Fibroblast of skin of back (primary cell): ENCODE measurements around the gene LRRC41. TPM values are rescaled to one million over a fixed set of nuclear protein-coding genes. Genes with fewer than 3 reads are reported as not detected.
"Not testable (repeated sequence)": the region's sequence is repeated elsewhere in the genome, so short reads cannot be mapped to it uniquely, and the experiment has no call there.

Source experiments
- DNase-seq: peaks from one replicate; pipeline ENCODE4 v3.0.0-alpha.2; 2013
- polyA plus RNA-seq, 2 experiments: library from polyadenylated mRNA; unstranded; fragments of 120-200 nt; gene quantifications; one replicate each; pipeline ENCODE4 v1.2.1, GENCODE V29; 2013; ENCODE audit not compliant: insufficient read length in 2 of 2

Gene LRRC41, protein sequence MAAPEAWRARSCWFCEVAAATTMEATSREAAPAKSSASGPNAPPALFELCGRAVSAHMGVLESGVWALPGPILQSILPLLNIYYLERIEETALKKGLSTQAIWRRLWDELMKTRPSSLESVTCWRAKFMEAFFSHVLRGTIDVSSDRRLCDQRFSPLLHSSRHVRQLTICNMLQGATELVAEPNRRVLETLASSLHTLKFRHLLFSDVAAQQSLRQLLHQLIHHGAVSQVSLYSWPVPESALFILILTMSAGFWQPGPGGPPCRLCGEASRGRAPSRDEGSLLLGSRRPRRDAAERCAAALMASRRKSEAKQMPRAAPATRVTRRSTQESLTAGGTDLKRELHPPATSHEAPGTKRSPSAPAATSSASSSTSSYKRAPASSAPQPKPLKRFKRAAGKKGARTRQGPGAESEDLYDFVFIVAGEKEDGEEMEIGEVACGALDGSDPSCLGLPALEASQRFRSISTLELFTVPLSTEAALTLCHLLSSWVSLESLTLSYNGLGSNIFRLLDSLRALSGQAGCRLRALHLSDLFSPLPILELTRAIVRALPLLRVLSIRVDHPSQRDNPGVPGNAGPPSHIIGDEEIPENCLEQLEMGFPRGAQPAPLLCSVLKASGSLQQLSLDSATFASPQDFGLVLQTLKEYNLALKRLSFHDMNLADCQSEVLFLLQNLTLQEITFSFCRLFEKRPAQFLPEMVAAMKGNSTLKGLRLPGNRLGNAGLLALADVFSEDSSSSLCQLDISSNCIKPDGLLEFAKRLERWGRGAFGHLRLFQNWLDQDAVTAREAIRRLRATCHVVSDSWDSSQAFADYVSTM
- 63.3 TPM for polyA plus RNA-seq (2013, experiment 1 of 2; ENCODE audit: insufficient read length)
- polyA plus RNA-seq (2013, experiment 2 of 2; ENCODE audit: insufficient read length): 61.3 TPM

- peak; percentile 96 for DNase-seq
Observed at GRCh38 chr1:46303038-46303871, at the start of gene LRRC41, which contains the start of gene UQCRH. LRRC41 (minus strand) TSS chr1:46303616; CDS start chr1:46303322, 294 bp downstream. UQCRH (plus strand) TSS chr1:46303698; CDS start chr1:46303767, 69 bp downstream.

DNA sequence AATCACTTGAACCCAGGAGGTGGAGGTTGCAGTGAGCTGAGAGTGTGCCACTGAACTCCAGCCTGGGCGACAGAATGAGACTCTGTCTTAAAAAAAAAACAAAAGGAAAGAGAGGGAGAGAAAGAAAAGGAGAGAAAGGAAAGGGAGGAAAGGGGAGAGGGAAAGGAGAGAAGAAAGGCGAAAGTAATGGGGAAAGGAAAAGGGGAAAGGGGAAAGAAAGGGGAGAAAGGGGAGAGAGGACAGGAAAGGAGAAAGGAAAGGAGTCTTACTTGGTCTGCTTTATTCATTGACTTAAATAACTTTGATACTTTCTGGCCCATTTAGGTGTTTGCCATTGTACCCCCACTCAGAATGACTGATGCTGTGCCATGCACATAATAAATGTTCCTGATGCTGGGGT is 48.9 kb upstream of the LRRC41 start:
- DNase-seq: no peak

- DNase-seq: no peak
Observed at GRCh38 chr1:46345281-46345680, 41.9 kb upstream of the LRRC41 start.

GRCh38 chr1:46344481-46344880 is 41.1 kb upstream of the LRRC41 start:
- DNase-seq: no peak

DNA sequence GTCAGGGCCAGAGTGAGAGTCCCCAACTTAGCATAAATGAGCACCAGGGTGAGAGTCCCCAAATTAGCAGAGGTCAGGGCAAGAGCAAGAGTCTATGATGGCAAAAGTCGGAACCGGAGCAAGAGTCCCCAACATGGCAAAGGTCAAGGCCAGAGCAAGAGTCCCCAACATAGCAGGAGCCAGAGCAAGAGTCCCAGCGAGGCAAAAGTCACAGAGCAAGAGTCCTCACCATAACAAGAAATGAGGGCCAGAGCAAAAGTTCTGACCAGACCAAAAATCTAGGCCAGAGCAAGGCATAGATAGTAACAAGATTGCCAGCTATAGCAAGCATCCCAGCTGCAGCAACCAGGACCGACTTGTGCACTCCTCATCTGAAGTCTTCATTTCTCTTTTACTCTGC is 40.3 kb upstream of the LRRC41 start:
- DNase-seq: no peak

DNA sequence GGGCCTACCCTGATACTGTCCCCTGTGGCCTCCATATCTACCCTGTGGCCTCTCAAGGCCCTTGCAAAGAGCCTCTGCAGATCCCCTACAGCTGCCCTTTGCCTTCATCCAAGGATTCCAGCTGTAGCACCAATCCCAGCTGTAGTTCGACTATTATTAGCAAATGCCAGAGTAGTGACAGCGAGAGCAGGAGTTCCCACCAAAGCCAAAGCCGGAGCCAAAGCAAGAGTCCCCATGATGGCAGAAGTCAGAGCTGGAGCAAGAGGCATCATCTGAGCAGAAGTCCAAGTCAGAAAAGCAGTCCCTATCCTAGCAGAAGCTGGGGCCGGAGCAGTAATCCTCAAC is 39.9 kb upstream of the LRRC41 start:
- DNase-seq: no peak

DNA sequence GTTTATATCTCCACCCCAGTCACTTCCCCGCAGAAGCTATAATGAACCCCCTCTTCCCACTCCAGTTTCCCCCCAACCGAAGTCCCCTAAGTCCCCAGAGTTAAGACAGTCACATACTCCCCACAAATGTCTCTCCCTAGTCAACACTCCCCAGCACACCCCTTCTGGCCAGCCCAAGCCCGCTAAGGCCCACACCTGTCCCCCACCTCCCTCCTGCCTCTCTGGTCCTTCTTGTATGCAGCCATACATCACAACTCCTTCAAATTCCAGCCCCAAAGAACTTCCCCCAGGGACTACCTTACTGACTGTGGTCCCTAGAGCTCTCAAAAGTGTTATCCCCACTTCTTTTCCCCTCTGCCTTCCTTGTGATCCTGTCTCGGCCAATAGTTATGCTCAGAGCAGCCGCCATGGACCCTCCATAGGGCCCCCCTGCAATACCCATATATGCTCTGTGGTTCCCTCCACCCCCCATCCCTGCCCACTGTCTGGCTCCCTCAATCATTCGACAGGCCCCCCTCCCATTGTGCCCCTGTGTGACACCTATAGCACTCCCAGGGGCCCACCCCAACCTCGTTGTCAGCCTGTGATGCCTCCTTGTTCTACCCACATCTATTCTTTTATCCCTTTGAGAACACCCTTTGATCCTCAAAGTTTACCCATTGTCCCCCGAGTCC is 39.4 kb upstream of the LRRC41 start:
- no peak for DNase-seq

DNA sequence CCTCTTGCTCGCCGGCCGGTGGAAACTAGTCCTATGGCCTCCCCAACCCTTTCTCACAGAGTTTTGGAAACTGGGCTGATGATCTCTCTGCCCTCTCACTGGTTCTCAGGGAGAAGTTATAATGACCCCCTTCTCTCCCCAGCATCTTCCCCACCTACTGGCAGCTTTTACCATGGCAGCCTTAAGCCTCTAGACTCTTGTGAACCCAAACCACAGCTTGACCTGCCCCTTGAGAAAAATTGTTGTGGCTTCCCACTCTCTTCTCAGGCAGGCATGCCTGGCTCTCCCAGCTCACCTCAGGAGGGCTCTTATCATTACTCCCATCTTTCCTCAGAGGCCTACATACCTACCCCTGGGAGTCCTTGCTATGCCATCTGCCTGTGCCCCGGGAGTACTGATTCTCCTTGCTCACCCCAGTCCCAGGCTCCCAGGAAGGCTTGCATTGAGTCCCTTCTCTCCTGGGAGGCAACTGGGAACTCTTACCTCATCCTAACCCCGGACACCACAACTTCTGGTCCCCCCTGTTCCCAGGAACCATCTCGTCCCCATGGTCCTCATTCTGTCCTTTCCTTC is 38.8 kb upstream of the LRRC41 start:
- peak; percentile 35 for DNase-seq

GRCh38 chr1:46341222-46342083 is 38.0 kb upstream of the LRRC41 start:
- DNase-seq: no peak

GRCh38 chr1:46340404-46341221 is 37.2 kb upstream of the LRRC41 start, which contains the start of gene NSUN4:
NSUN4 (plus strand) TSS chr1:46340807; CDS start chr1:46340827, 20 bp downstream.
- peak; percentile 94 for DNase-seq

DNA sequence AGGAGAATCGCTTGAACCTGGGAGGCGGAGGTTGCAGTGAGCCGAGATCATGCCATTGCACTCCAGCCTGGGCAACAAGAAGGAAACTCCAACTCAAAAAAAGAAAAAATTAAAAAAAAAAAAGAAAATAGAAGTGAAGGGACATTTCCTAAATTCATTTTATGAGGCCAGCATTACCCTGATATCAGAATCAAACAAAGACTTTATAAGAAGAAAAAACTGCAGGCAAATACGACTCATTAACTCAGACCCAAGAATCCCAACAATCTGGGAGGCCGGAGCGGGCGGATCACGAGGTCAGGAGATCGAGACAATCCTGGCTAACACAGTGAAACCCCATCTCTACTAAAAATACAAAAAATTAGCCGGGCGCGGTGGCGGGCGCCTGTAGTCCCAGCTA is 34.0 kb upstream of the LRRC41 start:
- not testable (repeated sequence) for DNase-seq

GRCh38 chr1:46335081-46335480 is 31.7 kb upstream of the LRRC41 start:
- no peak for DNase-seq

GRCh38 chr1:46334030-46334384 is 30.6 kb upstream of the LRRC41 start:
- DNase-seq: no peak

- DNase-seq: peak; percentile 26
Observed at GRCh38 chr1:46333300-46334029, 30.0 kb upstream of the LRRC41 start.

DNA sequence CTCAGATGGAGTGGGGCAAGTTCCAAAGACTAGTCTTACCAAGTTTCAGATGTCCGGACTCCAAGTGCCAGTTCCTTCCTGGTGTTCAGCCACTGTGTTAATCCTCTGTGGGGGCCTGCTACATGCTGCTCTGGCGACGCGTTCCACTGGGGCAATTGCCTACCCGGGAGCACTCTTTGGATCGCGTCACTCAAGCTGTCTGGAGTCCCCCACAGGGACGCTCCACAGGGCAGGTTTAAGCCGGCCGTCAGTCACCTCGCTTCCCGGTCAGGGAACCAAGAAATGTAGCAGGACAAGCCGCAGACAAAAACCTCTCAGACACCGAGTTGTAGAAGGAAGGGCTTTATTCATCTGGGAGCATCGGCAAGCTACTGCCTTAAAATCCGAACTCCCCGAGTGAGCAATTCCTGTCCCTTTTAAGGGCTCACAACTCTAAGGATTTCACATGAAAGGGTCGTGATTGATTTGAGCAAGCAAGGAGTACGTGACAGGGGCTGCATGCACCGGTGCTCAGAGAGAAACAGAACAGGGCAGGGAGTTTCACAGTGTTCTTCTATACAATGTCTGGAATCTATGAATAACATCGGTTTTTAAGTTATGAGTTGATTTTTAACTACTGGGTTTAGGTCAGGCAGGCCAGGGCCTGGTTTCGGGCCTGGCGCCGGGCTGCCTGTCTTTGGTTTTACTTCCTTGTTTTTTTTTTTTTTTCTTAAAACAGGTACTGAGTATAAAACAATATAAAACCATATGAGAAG is 28.5 kb upstream of the LRRC41 start:
- not testable (repeated sequence) for DNase-seq

DNA sequence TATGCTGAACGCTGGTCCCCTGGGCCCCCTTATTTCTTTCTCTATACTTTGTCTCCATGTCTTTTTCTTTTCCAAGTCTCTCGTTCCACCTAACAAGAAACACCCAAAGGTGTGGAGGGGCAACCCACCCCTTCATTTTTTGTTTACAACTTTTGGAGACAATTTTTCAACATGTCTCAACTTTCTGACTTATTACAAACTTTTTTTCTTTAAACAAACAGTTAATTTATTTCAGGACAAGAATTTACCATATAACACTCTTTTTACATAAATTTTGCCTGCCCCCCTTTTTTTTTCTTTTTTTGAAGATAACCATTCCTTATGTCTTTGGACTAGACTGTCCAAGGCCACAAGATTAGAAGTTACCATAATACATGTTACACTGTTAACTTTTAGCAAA is 27.0 kb upstream of the LRRC41 start:
- DNase-seq: not testable (repeated sequence)

GRCh38 chr1:46329807-46330206 is 26.4 kb upstream of the LRRC41 start:
- not testable (repeated sequence) for DNase-seq

GRCh38 chr1:46328182-46328581 is 24.8 kb upstream of the LRRC41 start:
- DNase-seq: not testable (repeated sequence)
